ENCODE data around the gene HOXA5. TPM values are rescaled to one million over a fixed set of nuclear protein-coding genes. Genes with fewer than 3 reads are reported as not detected.
A peak's percentile ranks its signal among the peaks of the same experiment; 100 is the strongest.

Gene HOXA5
- total RNA-seq, 4 donors from 2014 or later = 7.8 to 24.8 (median 14.7) TPM

GRCh38 chr7:27102581-27103442 is 40.7 kb downstream of the HOXA5 start, which contains the start of gene HOXA2:
Gene HOXA2 (minus strand): TSS chr7:27102683. CDS start chr7:27102500, 183 bp downstream.
- WGBS = 4% methylated on average over 27 of the region's 29 CpGs
- Histone ChIP-seq H3K4me3 (peak within 1 kb of the TSS; percentile 66 to 96 (median 84)), H3K27me3 (peaks cover 0 to 3% (median 0%) of the 10 kb centered on the region in 4 donors), H3K27ac (replicated peaks in 1 of 4) (peak within 1 kb of the TSS; percentile 96 to 100 (median 99)), H3K4me1 (peaks cover 26 to 81% (median 70%) of the 10 kb centered on the region in 4 donors), H3K9me3 (no peaks in the 10 kb centered on the region), H3K36me3 (no peaks in the 10 kb centered on the region)
- peak in 1 of 2 donors; percentile 71 for TF ChIP-seq POLR2AphosphoS5 (IDR thresholded peaks at IDR 0.05)
- TF ChIP-seq EP300 (IDR thresholded peaks at IDR 0.05) = no peak
- intact Hi-C loops (cut with DNase I) = no loop called here
- DNase-seq (ENCODE audit: extremely low spot score) = peak; percentile 93

DNA sequence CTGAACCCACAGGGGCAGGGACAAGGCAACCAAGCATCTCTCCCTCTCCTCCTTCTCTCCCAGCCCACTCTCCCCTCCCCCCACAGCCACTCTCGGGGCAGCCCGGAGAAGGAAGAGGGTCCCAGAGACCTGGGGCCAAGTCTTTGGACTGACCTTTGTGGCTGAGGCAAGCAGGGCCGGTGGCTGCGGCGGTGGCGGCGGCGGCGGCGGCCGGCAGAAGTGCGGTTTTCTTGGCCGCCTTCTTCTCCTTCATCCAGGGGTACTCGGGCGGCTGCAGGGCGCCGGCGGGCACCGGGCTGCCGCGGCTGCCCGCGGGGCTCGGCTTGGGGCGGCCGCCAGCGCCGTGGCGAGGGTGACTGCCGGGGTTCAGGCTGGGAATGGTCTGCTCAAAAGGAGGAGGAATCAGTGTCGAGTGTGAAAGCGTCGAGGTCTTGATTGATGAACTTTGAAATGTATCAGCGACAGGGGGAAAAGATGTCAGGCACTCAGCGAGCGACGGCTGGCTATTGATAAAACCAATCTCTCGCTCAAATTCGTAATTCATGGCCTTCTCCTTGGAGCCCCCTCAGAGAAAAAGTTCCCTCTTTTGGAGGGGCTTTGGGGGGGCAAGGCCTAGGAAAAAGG is 41.4 kb downstream of the HOXA5 start:
- intact Hi-C loops (cut with DNase I) = no loop called here
- Histone ChIP-seq H3K27ac (replicated peaks in 1 of 4) (peak overlapping the region; percentile 96 to 100 (median 99)), H3K4me3 (peak overlapping the region; percentile 66 to 96 (median 84)), H3K9me3 (no peaks in the 10 kb centered on the region), H3K4me1 (peaks cover 24 to 81% (median 74%) of the 10 kb centered on the region in 4 donors), H3K36me3 (no peaks in the 10 kb centered on the region), H3K27me3 (peaks cover 0 to 3% (median 0%) of the 10 kb centered on the region in 4 donors)
- DNase-seq (ENCODE audit: extremely low spot score) = no peak
- TF ChIP-seq EP300 (IDR thresholded peaks at IDR 0.05) (no peak), POLR2A (IDR thresholded peaks at IDR 0.05; ENCODE audit: low read depth) (no peak), POLR2AphosphoS5 (IDR thresholded peaks at IDR 0.05) (no peak)
- TF ChIP-seq, protein P1, sequence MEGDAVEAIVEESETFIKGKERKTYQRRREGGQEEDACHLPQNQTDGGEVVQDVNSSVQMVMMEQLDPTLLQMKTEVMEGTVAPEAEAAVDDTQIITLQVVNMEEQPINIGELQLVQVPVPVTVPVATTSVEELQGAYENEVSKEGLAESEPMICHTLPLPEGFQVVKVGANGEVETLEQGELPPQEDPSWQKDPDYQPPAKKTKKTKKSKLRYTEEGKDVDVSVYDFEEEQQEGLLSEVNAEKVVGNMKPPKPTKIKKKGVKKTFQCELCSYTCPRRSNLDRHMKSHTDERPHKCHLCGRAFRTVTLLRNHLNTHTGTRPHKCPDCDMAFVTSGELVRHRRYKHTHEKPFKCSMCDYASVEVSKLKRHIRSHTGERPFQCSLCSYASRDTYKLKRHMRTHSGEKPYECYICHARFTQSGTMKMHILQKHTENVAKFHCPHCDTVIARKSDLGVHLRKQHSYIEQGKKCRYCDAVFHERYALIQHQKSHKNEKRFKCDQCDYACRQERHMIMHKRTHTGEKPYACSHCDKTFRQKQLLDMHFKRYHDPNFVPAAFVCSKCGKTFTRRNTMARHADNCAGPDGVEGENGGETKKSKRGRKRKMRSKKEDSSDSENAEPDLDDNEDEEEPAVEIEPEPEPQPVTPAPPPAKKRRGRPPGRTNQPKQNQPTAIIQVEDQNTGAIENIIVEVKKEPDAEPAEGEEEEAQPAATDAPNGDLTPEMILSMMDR (IDR thresholded peaks at IDR 0.05) = no peak
- WGBS = 7% methylated on average over 20 of the region's 39 CpGs

GRCh38 chr7:27101171-27101956 is 42.1 kb downstream of the HOXA5 start:
- no peak for DNase-seq (ENCODE audit: extremely low spot score)
- no peaks in the 10 kb centered on the region for H3K36me3 ChIP-seq
- TF ChIP-seq, protein P1 (IDR thresholded peaks at IDR 0.05) = no peak
- TF ChIP-seq POLR2AphosphoS5 (IDR thresholded peaks at IDR 0.05) (peak in 1 of 2 donors; percentile 6), POLR2A (IDR thresholded peaks at IDR 0.05; ENCODE audit: low read depth) (no peak)
- peaks cover 23 to 76% (median 71%) of the 10 kb centered on the region in 4 donors for H3K4me1 ChIP-seq
- peaks cover 0 to 4% (median 0%) of the 10 kb centered on the region in 4 donors for H3K27me3 ChIP-seq
- intact Hi-C loops (cut with DNase I) = no loop called here
- H3K4me3 ChIP-seq = peak overlapping the region; percentile 66 to 96 (median 84)
- H3K27ac ChIP-seq (replicated peaks in 1 of 4) = peak overlapping the region; percentile 96 to 100 (median 99)
- 14% methylated on average over 25 of the region's 25 CpGs for WGBS
- H3K9me3 ChIP-seq = no peaks in the 10 kb centered on the region

DNA sequence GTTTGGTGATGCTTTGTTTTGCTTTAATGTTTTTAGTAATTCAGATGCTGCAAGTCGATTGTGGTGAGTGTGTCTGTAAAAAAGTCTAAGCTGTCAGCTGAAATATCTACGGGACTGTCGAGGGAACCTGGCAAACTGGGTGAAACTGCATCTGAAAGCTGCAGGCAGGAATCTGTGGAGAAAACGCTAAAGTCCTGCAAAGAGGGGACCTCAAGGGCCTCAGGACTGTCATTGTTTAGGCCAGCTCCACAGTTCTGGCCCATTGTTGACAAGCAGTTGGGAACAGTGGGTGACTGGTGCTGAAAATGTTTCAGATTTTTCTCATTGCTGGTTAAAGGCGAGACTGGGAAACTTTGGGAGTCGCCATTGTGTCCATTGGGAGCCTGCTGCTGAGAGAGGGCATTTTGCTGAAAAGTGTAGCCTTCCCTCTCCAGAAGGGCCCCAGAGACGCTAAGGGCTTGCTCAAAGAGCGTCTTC is 42.7 kb downstream of the HOXA5 start:
- peaks cover 0 to 11% (median 0%) of the 10 kb centered on the region in 4 donors for H3K27me3 ChIP-seq
- peak overlapping the region; percentile 96 to 100 (median 99) for H3K27ac ChIP-seq (replicated peaks in 1 of 4)
- DNase-seq (ENCODE audit: extremely low spot score) = no peak
- no peaks in the 10 kb centered on the region for H3K9me3 ChIP-seq
- WGBS = 34% methylated on average over 8 of the region's 8 CpGs
- H3K36me3 ChIP-seq = no peaks in the 10 kb centered on the region
- intact Hi-C loops (cut with DNase I) = no loop called here
- H3K4me1 ChIP-seq = peaks cover 26 to 70% (median 67%) of the 10 kb centered on the region in 4 donors
- TF ChIP-seq, protein P1 (IDR thresholded peaks at IDR 0.05) = no peak
- TF ChIP-seq POLR2AphosphoS5 (IDR thresholded peaks at IDR 0.05) = peak in 1 of 2 donors; percentile 5
- TF ChIP-seq EP300 (IDR thresholded peaks at IDR 0.05) = no peak
- peak overlapping the region; percentile 66 to 96 (median 84) for H3K4me3 ChIP-seq

Data from esophagus muscularis mucosa (tissue), 4 donors.